NCI-H2227 treated with DMSO at 0.1 percent for 48 hours (cell line): ENCODE results near the gene TRIM52.
"Not testable (repeated sequence)": the region's sequence is repeated elsewhere in the genome, so short reads cannot be mapped to it uniquely, and the experiment has no call there.

Source experiments
- DNase-seq: peaks from one replicate; lab custom pipeline; 2025; lab: John Stamatoyannopoulos, UW

The TRIM52 gene

GRCh38 chr5:181260720-181261319, at the start of gene TRIM52:
TSS of gene TRIM52 (minus strand) at chr5:181261143. CDS start at chr5:181260813, 330 bp downstream.
- DNase-seq: no peak

GRCh38 chr5:181287331-181287730, 26.4 kb upstream of the TRIM52 start:
- DNase-seq: not testable (repeated sequence)

- not testable (repeated sequence) for DNase-seq
Measured at GRCh38 chr5:181285962-181286705, 25.2 kb upstream of the TRIM52 start.

- not testable (repeated sequence) for DNase-seq
Measured at GRCh38 chr5:181283841-181284755, 23.2 kb upstream of the TRIM52 start.

GRCh38 chr5:181283347-181283746, 22.4 kb upstream of the TRIM52 start:
- DNase-seq: no peak

- no peak for DNase-seq
Measured at GRCh38 chr5:181282874-181283273, 21.9 kb upstream of the TRIM52 start.

- DNase-seq: not testable (repeated sequence)
Measured at GRCh38 chr5:181282415-181282814, 21.5 kb upstream of the TRIM52 start.

- no peak for DNase-seq
Measured at GRCh38 chr5:181281984-181282316, 21.0 kb upstream of the TRIM52 start.

- DNase-seq: no peak
Measured at GRCh38 chr5:181281077-181281983, 20.4 kb upstream of the TRIM52 start.

GRCh38 chr5:181280251-181280762, 19.4 kb upstream of the TRIM52 start:
- no peak for DNase-seq

- not testable (repeated sequence) for DNase-seq
Measured at GRCh38 chr5:181273433-181273744, 12.4 kb upstream of the TRIM52 start.

GRCh38 chr5:181271081-181271480, 10.1 kb upstream of the TRIM52 start:
- DNase-seq: no peak

GRCh38 chr5:181267907-181268306, 7.0 kb upstream of the TRIM52 start:
- DNase-seq: not testable (repeated sequence)

GRCh38 chr5:181267291-181267904, 6.5 kb upstream of the TRIM52 start:
- DNase-seq: not testable (repeated sequence)

GRCh38 chr5:181265092-181265671, 4.2 kb upstream of the TRIM52 start:
- no peak for DNase-seq

- no peak for DNase-seq
Measured at GRCh38 chr5:181263633-181264032, 2.7 kb upstream of the TRIM52 start.

- no peak for DNase-seq
Measured at GRCh38 chr5:181261320-181262049, 542 bp upstream of the TRIM52 start.

- no peak for DNase-seq
Measured at GRCh38 chr5:181259974-181260719, 796 bp downstream of the TRIM52 start.

GRCh38 chr5:181259283-181259682, 1.7 kb downstream of the TRIM52 start:
- DNase-seq: no peak
